ENCODE results near the gene CTRB1.

CTRB1 gene

GRCh38 chr16:75218256-75219076, at the start of gene CTRB1:
Gene CTRB1 (plus strand): TSS chr16:75218988. CDS start chr16:75219008, 20 bp downstream.
- Histone ChIP-seq H3K27ac (no peak within 1 kb of the TSS), H3K4me3 (ENCODE audit: low read depth in 1 of 2, low read length in 1 of 2) (no peak within 1 kb of the TSS)
- TF ChIP-seq CTCF (IDR thresholded peaks at IDR 0.05) = no peak

DNA sequence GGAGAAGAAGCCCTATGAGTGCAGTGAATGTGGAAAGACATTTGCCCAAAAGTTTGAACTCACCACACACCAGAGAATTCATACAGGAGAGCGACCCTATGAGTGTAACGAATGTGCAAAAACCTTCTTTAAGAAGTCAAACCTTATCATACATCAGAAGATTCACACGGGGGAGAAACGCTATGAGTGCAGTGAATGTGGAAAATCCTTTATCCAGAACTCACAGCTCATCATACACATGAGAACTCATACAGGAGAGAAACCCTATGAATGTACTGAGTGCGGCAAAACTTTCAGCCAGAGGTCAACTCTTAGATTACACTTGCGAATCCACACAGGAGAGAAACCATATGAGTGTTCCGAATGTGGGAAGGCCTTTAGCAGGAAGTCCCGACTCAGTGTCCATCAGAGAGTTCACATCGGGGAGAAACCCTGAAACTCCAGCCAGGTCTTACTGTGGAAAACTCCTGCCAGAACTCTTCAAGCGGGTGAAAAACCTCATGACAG, 48.8 kb upstream of the CTRB1 start:
- Histone ChIP-seq H3K36me3 (peaks cover 6% of the 10 kb centered on the region), H3K27ac (no peak overlapping the region), H3K4me3 (ENCODE audit: low read depth in 1 of 2, low read length in 1 of 2) (no peak overlapping the region), H3K4me1 (ENCODE audit: control insufficient read depth in 1 of 2, insufficient read depth in 1 of 2, low read depth in 1 of 2, low read length in 1 of 2) (no peaks in the 10 kb centered on the region), H3K27me3 (no peaks in the 10 kb centered on the region), H3K9me3 (peaks cover 55% of the 10 kb centered on the region)
- no peak for TF ChIP-seq CTCF (IDR thresholded peaks at IDR 0.05)

More at GRCh38 chr16:75218256-75219076, at the start of gene CTRB1:
- H3K36me3 ChIP-seq = no peaks in the 10 kb centered on the region
- no peaks in the 10 kb centered on the region for H3K4me1 ChIP-seq (ENCODE audit: control insufficient read depth in 1 of 2, insufficient read depth in 1 of 2, low read depth in 1 of 2, low read length in 1 of 2)
- no peaks in the 10 kb centered on the region for H3K9me3 ChIP-seq
- peaks cover 7% of the 10 kb centered on the region for H3K27me3 ChIP-seq

DNA sequence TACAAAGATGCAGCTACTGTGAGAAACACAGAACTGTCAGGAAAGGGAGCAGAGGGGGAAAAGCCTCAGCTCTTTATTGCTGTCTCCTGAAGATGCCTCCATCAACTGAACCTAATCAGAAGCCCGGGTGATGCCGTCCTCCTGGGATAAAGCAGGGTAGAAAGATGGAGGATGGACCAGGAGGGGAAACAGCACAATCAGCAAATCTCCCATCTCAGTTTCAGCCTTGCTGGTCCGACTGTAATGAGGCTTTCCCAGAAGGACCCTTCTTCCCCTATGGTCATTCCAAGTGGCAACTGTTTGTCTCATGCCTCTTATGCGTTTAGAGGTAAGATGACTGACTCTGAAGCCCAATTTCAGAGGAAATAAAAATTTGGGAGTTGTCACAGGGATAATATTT, 46.2 kb upstream of the CTRB1 start:
- peaks cover 52% of the 10 kb centered on the region for H3K9me3 ChIP-seq
- H3K27ac ChIP-seq = no peak overlapping the region
- H3K36me3 ChIP-seq = peaks cover 4% of the 10 kb centered on the region
- H3K4me1 ChIP-seq (ENCODE audit: control insufficient read depth in 1 of 2, insufficient read depth in 1 of 2, low read depth in 1 of 2, low read length in 1 of 2) = no peaks in the 10 kb centered on the region
- no peaks in the 10 kb centered on the region for H3K27me3 ChIP-seq
- H3K4me3 ChIP-seq (ENCODE audit: low read depth in 1 of 2, low read length in 1 of 2) = no peak overlapping the region
- TF ChIP-seq CTCF (IDR thresholded peaks at IDR 0.05) = no peak

- Histone ChIP-seq H3K4me3 (ENCODE audit: low read depth in 1 of 2, low read length in 1 of 2) (no peak overlapping the region), H3K27me3 (no peaks in the 10 kb centered on the region), H3K4me1 (ENCODE audit: control insufficient read depth in 1 of 2, insufficient read depth in 1 of 2, low read depth in 1 of 2, low read length in 1 of 2) (no peaks in the 10 kb centered on the region), H3K9me3 (peaks cover 28% of the 10 kb centered on the region), H3K36me3 (no peaks in the 10 kb centered on the region), H3K27ac (no peak overlapping the region)
- no peak for TF ChIP-seq CTCF (IDR thresholded peaks at IDR 0.05)
Measured at GRCh38 chr16:75175074-75175473, 43.7 kb upstream of the CTRB1 start.

- H3K9me3 ChIP-seq = peaks cover 12% of the 10 kb centered on the region
- no peak overlapping the region for H3K4me3 ChIP-seq (ENCODE audit: low read depth in 1 of 2, low read length in 1 of 2)
- H3K27ac ChIP-seq = no peak overlapping the region
- TF ChIP-seq CTCF (IDR thresholded peaks at IDR 0.05) = no peak
- no peaks in the 10 kb centered on the region for H3K4me1 ChIP-seq (ENCODE audit: control insufficient read depth in 1 of 2, insufficient read depth in 1 of 2, low read depth in 1 of 2, low read length in 1 of 2)
- H3K27me3 ChIP-seq = no peaks in the 10 kb centered on the region
- H3K36me3 ChIP-seq = no peaks in the 10 kb centered on the region
Measured at GRCh38 chr16:75176926-75177325, 41.9 kb upstream of the CTRB1 start.
